Loucy (cell line): ENCODE results near the gene GABRA4.
A peak's percentile ranks its signal among the peaks of the same experiment; 100 is the strongest.

ENCODE experiments used
- EZH2phosphoT487 ChIP-seq: fragments of 200-600 bp; IDR thresholded peaks from 2 replicates; pipeline ENCODE4 v1.6.1; 2018; ENCODE audit warnings: antibody characterized with exemption, mild to moderate bottlenecking, moderate library complexity, borderline replicate concordance
- TF ChIP-seq, protein P1 (sequence below): fragments of 200-600 bp; sonication (generic); conservative IDR thresholded peaks from 2 replicates; pipeline ENCODE4 v1.5.1; 2014; ENCODE audit warnings: mild to moderate bottlenecking, antibody characterized with exemption, low read length

DNA sequence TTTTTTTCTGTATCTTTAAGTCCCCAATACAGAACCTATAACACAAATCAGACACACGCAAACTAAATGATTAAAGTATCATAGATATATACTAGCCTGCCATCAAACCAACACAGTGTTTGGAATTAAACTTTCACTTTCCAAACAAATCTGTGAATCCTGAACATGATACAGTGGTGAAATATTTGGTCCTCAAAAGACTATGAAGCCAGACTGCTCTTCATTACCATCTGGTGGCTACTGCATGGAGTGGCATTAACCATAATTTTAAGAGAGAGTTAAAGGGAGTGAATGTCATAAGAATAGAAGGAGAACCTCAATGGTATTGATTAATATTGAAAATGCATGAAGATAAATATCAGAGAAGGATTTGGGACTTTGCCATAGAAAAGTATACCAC is 9.2 kb upstream of the GABRA4 start:
- TF ChIP-seq, protein P1, sequence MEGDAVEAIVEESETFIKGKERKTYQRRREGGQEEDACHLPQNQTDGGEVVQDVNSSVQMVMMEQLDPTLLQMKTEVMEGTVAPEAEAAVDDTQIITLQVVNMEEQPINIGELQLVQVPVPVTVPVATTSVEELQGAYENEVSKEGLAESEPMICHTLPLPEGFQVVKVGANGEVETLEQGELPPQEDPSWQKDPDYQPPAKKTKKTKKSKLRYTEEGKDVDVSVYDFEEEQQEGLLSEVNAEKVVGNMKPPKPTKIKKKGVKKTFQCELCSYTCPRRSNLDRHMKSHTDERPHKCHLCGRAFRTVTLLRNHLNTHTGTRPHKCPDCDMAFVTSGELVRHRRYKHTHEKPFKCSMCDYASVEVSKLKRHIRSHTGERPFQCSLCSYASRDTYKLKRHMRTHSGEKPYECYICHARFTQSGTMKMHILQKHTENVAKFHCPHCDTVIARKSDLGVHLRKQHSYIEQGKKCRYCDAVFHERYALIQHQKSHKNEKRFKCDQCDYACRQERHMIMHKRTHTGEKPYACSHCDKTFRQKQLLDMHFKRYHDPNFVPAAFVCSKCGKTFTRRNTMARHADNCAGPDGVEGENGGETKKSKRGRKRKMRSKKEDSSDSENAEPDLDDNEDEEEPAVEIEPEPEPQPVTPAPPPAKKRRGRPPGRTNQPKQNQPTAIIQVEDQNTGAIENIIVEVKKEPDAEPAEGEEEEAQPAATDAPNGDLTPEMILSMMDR = peak; percentile 55
- TF ChIP-seq EZH2phosphoT487 = no peak
